22Rv1 (cell line): ENCODE measurements around the gene BIN1.

Experiments used
- CTCF ChIP-seq: fragments of 450-650 bp; IDR thresholded peaks from 2 replicates; pipeline ENCODE4 v1.5.1; 2017; ENCODE audit warnings: mild to moderate bottlenecking
- ZFX ChIP-seq: fragments of 450-650 bp; IDR thresholded peaks from 2 replicates; pipeline ENCODE4 v1.6.1; 2017; ENCODE audit warnings: antibody characterized with exemption, borderline replicate concordance

DNA sequence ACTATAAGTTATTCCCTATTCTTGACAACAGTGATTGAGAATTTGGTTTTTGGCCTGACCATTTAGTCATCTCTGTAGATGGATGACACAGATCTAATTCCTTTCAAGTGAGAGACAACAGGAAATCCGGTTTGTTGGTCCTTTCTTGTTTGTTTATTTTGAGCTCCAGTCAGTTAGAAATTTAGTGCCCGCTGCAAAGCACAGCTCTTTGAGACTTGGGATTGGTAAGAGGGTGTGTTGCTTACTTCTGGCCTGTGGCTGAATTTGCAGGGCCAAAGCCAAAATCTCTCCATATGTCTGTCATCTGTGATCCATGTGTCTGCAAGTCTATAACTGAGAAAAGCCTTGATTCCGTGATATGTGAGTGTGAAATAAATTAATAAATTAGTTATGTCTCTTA lies 74.3 kb downstream of the BIN1 start:
- TF ChIP-seq ZFX: no peak
- no peak for TF ChIP-seq CTCF
